ENCODE data around the gene HTR3E.
"Not testable (repeated sequence)": the region's sequence is repeated elsewhere in the genome, so short reads cannot be mapped to it uniquely, and the experiment has no call there.

The HTR3E gene

DNA sequence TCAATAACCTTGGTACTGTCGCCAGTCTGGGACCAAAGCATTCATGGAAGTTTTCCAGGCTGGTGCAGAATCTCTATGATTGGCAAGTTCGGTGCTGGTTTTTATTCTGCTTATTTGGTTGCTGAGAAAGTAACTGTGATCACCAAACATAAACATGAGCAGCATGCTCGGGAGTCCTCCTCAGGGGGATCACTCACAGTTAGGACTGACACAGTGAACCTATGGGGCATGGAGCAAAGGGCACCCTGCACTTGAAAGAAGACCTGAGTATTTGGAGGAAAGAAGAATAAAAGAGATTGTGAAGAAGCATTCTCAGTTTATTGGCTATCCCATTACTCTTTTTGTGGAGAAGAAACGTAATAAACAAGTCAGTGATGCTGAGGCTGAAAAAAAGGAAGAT, 19.2 kb downstream of the HTR3E start:
- FAIRE-seq = no peak

DNA sequence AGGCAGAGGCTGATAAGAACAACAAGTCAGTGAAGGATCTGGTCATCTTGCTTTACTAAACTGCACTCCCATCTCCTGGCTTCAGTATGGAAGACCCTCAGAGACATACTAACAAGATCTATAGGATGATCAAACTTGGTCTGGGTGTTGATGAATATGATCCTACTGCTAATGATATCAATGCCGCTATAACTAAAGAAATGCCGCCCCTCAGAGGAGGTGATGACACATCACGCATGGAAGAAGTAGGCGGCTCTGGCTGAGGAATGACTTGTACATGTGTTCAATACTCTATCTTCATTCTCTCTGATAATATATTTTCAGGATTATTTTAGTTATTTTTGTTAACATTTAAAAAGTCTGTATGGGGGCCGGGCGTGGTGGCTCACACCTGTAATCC, 20.8 kb downstream of the HTR3E start:
- no peak for FAIRE-seq

DNA sequence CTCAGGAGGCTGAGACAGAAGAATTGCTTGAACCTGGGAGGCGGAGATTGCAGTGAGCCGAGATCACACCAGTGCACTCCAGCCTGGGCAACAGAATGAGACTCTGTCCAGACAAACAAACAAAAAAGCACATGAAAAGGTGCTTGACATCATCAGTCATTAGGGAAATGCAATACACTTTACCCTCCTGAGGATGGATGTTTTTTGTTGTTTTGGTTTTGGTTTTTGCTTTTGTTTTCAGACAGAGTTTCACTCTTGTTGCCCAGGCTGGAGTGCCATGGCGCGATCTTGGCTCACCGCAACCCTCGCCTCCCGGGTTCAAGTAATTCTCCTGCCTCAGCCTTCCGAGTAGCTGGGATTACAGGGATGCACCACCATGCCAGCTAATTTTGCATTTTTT, 24.2 kb downstream of the HTR3E start:
- not testable (repeated sequence) for FAIRE-seq

DNA sequence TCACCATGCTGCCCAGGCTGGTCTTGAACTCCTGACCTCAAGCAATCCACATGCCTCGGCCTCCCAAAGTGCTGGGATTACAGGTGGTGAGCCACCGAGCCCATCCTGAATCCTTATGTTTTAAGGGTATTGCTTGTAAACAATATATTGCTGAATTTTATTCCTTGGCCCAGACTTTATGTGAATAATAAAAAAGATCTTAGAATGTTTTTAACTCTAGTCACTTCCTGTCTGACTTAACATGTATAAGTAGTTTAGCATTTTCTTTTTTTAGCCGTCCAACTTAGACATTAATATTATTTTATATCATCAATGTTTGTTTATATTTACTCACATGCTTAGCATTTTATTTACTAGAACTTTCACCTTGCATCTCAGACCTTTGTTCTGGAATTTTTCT, 29.1 kb downstream of the HTR3E start:
- no peak for FAIRE-seq

DNA sequence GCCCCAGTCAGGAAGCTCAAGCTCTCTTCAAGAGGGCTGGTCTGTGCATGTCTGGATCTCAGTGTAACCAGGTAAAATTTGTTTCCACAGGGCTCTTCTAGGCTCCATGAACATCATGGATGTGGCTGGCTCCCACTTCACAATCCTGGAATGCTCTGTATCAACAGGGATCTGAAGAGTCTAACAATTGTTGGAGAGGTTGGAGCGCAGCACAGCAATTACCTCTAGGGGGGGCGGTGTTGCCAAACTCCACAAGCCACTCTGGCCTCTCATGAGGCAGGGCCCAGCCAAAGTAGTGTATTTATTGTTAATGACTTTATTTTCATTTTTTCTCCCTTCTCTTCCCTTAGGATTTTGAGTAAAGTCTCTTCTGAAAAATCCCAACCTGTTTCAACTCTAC, 32.1 kb downstream of the HTR3E start:
- FAIRE-seq = no peak

DNA sequence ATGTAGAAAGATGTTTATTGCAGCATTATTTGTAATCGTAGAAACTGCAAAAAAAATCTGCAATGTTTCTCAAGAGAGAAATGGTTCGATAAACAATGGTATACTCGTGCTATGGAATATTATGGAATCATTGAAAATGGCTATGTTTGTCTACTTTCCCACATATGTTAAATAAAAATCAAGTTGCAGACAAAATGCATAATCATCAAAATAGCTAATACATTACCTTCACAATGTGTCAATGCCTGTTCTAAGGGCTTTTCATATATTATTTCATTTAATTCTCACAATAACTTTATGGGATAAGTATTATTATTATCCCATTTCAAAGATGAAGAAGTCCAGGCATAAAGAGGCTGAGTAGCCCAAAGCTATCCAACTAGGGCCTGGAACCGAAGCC, 36.1 kb downstream of the HTR3E start:
- no peak for FAIRE-seq

DNA sequence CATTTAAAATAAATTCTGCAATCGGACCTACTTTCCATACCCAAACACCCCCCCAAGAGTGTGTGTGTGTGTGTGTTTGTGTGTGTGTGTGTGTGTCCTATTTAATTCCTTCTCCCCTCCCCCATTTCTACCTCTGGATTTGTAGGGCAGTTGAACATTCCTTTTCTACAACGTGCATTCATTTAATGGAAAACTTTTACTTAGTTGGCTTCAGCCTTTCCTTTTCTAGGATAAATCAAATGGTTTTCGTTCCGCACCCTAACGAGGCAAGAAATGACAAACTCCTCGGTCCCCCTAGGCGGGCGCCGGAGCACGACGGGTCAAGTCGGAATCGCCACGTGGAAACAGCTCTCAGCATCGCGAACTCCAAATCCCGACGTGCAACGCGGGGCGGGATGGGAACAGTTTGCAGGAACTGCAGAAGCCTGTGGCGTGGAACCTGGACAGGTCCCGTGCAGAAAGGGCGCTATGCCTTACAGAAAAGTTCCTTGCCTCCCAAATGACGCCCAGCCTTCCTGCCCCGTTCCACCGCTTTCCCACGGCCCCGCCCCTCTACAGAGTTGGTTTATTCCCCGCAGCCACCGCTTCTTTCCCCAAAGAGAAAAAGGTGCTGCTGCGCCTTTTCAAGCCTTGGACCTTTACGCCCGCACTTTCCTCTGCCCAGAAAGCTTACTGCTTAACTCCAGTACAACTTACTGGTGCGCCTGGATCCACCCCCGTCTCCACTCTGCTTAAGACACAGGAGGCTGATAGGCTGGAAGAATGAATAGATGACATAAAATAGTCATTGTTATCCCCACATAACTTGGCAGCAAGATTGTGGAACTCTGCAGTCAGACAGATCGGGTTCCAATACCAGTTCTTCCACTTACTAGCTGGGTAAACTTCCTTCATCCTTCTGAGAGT, 37.2 kb downstream of the HTR3E start:
- FAIRE-seq = no peak

DNA sequence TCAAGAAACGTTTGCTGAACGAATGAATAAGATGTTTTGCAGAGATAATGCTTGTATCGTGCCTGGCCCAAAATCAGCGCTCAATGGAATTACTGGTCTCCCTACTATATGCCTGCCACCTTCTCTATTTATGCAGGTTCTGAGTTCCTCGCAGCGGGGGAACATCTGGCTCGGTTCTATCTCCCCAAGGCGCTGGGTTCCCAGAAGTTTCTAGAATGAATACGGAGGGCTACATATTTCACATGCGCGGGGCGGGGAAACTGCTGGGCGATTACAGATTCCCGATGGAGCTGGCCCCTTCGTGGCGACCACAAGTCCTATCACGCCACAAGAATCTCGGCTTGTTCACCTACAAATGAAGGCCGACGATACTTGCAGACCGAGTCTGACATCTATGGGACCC, 37.9 kb downstream of the HTR3E start:
- FAIRE-seq = no peak

DNA sequence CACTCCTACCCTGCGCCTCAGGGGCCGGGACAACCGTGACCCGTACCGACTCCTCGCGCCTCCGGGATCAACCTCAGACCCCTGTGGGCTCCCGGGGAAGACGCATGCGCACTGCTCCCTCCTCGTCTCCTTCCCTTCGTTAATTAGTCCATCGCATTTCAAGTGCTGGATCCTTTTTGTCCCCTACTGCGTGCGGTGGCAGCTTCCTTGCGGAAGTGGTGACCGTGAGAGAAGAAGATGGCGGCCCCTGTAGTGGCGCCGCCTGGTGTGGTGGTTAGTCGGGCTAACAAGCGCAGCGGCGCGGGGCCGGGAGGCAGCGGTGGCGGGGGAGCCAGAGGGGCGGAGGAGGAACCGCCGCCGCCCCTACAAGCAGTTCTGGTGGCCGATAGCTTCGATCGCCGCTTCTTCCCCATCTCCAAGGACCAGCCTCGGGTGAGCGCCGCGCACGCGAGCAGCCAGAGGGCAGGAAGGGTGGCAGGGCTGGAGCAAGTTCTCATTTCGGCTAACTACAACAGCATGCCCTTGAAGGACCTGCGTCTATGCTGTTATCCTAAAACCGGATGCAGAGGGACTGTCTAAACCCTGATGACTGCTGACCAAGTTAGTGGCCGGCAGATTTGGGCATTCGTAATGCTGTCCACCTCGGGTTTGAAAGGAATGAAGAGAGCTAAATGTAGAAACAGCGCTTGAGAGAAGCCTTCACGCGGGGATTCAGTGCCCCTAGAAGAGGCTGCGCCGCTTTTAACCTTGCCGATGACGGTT, 38.5 kb downstream of the HTR3E start, which contains the start of gene EIF2B5:
EIF2B5 (plus strand) TSS at position 210 of the 762 bp plus-strand sequence; CDS start at position 238, 28 bp downstream.
- no peak for FAIRE-seq

DNA sequence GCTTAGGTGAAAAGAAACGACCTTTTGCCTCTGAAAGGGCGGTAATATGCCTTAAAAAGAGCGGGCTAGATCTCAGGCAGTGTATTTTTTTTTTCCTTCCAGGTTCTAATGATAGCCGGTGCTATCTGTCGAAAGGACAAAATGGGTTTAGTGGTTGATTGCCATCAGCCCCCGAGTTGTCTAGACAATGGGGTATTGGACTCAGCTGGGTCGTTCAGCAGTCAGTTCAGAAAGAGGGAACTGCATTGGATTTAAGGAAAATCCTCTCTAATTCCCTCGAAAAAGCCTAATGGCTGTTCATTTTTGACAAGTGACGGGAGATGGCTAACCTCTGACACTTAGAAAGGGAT, 39.0 kb downstream of the HTR3E start:
- FAIRE-seq = no peak

DNA sequence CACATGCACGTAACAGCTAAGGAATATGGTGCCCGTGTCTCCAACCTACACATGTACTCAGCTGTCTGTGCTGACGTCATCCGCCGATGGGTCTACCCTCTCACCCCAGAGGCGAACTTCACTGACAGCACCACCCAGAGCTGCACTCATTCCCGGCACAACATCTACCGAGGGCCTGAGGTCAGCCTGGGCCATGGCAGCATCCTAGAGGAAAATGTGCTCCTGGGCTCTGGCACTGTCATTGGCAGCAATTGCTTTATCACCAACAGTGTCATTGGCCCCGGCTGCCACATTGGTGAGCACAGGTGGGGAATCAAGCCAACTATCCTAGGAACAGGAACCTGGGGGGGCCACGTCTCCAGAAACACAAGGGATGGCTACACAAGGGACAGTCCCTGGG, 43.6 kb downstream of the HTR3E start:
- FAIRE-seq = no peak

DNA sequence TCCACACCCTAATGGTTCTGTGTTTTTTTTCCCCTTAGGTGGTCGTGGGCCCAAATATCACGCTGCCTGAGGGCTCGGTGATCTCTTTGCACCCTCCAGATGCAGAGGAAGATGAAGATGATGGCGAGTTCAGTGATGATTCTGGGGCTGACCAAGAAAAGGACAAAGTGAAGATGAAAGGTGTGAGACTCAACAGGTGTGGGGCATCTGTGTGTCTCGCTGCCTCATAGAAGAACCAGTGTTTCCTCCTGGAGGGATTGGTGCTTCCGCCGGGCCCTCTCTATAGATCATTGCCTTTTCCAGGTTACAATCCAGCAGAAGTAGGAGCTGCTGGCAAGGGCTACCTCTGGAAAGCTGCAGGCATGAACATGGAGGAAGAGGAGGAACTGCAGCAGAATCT, 45.3 kb downstream of the HTR3E start:
- no peak for FAIRE-seq

DNA sequence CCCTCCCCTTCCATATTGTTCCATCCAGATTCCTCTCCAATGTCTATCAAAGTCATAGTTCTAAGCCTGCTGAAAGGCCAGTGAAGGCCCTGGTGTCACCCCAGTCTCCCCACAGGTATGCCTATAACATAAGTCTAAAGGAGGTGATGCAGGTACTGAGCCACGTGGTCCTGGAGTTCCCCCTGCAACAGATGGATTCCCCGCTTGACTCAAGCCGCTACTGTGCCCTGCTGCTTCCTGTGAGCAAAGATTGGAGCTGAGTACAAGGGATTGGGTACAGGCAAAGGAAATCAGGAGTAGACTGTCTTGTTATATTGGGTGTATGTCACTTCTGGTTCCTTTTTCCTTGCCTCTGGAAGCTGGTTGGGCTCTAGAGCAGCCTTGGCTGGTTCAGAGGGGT, 46.5 kb downstream of the HTR3E start:
- no peak for FAIRE-seq

DNA sequence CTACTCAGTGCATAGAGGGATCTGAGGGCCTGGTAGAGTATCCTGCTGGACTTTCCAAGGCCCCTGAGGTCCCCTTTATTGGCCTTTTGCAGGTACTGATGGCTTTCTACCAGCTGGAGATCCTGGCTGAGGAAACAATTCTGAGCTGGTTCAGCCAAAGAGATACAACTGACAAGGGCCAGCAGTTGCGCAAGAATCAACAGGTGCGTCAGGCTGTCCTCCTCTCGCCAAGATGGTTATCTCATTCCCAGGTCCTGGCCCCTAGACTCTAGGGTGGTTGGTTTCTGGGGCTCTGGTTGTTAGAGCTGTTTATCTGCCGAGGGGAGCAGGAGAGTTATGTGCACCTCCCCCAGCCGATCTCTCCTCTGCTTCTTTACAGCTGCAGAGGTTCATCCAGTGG, 47.6 kb downstream of the HTR3E start:
- no peak for FAIRE-seq

DNA sequence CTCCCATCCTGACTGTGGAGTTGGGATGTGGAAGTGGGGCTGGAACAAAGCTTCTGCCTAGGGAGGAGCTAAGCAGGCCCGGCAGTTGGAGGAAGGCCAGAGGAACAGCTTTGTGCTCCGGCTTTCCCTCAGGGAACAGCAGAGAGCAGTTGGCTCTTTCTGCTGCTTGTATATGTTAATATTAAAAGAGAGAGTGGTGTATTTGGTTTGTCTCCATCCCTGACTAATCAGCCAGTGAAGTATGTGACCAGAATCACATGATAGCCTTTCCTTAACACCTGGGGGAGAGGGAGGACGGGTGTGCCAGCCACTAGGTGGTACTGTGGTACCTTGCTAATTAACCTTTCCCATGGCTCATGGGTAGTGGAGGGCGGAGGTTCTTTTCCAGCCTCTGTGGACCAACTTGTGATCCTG, 48.3 kb downstream of the HTR3E start:
- no peak for FAIRE-seq

DNA sequence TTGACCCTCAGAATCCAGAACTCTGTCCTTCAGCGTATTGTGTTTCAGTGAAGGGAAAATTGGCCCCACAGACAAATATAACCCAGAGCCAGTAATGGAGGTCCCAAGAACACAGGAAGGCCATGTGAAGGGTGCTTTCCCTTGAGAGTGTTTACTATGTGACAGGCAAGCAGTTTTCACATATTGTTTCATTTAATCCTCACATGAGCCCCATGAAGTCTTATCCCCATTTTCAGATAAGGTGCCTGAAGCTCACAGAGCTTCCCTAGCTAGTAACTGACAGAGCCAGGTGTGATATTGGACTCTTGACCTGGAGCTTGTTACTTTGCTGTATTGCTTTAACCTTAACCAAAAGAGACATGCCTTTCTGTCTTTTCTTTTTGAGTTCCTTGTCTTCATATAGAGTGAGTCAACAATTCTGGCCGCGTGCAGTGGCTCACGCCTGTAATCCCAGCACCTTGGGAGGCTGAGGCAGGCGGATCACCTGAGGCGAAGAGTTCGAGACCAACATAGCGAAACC, 48.9 kb downstream of the HTR3E start:
- FAIRE-seq = no peak

DNA sequence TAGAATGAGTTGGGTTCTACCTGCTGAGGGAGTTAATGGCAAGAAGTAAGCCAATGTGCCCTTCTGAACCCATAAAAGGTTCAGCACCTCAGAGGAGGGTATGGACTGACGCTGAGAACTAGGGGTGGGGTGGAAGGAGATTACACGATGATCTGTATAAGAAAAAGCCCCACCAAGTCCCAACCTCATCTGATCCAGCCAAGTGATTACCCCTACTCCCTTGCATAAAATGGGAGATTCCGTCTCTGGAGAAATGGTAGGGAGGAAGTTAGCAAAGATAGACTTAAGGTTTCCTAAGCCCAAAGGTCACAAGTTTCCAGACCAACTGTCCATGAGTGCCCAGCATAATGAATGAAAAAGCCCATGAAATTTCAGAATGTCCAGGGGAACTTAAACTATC, 51.2 kb downstream of the HTR3E start:
- no peak for FAIRE-seq

DNA sequence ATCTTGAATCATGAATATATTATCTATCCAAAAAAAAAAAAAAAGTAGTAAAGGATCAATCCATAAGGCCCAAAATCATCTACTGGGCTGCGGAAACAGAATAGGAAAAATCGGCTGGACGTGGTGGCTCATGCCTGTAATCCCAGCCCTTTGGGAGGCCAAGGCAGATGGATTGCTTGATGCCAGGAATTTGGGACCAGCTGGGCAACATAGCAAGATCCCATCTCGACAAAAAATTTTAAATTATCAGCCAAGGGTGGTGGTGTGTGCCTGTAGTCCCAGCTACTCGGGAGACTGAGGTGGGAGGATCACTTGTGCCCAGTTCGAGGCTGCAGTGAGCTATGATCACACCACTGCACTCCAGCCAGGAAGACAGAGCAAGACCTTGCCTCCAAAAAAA, 52.3 kb downstream of the HTR3E start:
- FAIRE-seq = no peak

DNA sequence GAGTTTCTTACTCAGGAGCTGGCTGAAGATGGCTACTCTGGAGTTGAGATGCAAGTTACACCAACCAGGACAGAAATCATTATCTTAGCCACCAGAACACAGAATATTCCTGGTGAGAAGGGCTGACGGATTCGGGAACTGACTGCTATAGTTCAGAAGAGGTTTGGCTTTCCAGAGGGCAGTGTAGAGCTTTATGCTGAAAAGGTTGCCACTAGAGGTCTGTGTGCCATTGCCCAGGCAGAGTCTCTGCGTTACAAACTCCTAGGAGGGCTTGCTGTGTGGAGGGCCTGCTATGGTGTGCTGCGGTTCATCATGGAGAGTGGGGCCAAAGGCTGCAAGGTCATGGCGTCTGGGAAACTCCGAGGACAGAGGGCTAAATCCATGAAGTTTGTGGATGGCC, 52.9 kb downstream of the HTR3E start:
- not testable (repeated sequence) for FAIRE-seq

DNA sequence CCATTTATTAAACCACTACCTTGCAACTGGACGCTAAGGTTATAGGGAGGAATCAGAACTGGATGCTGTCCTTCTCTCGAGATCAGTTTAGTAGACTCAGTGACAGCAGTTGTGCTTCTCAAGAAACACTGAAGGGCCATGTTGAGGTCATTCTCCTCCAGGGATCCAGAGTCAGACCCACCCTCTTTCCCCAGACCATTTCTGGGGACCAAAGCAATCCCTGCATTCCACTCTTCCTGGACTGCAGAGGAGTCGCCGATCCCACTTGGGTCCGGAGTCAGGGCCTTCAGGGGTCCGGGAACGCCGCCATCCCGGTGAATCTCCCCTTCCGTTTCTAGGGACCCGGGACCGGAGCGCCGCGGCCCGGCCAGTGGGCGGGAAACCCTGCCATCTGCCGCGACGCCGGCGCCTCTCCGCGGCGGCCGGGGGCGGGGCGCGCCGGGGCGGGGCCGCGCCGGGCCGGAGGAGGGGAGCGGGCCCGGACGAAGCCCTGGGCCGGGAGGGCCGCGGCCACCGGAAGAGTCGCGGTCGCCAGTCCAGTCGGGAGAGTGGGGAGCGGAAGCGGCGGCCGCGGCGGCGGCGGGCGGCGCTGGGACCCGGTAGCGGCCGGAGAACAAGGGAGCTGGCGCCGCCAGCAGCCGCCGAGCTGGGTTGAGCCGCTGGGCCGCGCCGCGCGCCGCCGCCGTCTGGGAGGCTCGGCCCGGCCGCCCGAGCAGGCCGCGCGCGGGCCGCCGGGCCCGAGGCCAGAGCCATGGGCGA, 58.2 kb downstream of the HTR3E start, which contains the start of gene DVL3:
DVL3 (plus strand) TSS at position 493 of the 759 bp plus-strand sequence; CDS start at position 752, 259 bp downstream.
- FAIRE-seq = no peak

DNA sequence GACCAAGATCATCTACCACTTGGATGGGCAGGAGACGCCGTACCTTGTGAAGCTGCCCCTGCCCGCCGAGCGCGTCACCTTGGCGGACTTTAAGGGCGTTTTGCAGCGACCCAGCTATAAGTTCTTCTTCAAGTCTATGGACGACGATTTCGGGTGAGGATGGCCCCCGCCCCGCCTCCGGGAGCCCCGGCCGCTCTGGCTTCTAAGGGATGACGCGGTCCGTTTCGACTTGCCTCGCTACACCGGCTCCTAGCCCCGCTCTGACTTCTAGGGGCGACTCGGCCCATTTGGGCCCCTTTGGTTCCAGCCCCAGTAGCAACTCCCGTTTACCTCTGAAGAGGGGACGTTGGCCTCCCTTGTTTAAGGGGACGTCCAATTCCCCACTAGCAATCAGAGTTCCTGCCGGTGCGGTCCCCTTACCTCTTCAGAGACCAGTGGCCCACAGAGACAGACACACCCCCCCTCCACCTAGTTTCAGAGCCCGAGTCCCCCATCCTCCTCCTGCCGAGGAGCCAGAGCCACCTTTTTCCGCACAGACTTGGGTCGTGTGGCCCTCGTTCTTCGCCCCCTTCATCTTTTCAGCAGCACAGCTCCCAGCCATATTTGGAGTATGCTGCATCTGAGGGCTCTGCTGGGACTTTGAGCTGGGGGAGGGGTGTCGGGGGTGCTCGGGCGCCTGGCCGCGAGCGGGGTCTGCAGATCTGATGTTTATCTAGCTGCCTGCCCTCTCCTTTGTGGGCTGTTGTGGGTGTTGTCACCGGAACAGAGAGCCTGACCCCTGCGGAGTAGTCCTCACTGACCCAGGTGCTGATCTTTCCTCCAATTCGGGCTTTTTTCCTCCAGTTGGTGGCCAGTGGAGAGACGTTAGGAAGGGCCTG, 59.0 kb downstream of the HTR3E start:
- no peak for FAIRE-seq

DNA sequence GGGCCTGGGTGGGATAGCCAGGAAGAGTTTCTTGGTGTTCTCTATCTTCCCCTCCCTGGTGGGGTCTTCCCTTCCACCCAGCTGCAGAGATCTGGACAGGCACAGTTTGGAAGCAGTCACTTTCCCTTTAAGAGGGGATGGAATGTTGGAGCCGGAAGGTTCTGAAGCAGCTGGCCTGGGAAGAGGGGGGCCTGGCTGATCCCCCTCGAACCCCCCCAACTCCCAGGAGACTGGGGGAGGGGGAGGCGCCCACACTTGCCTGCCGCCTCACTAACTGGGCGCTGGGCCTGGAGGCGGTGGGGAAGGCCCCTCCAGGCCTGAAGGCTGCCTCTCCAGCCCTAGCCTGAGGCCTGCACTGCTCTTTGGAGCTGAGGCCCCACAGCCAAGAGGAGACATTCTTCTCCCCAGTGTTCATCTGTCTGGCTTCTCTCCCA, 59.7 kb downstream of the HTR3E start:
- no peak for FAIRE-seq
